Activated CD4-positive, alpha-beta T cell treated with anti-CD3 and anti-CD28 coated beads, Interleukin-2, amount 50 U/mL, for 1 hour (primary cell): ENCODE data around the gene KREMEN1.
A peak's percentile ranks its signal among the peaks of the same experiment; 100 is the strongest.

ENCODE experiments used
- DNase-seq: peaks from one replicate; pipeline ENCODE4 v3.0.0-alpha.2; 2020

KREMEN1 gene

DNA sequence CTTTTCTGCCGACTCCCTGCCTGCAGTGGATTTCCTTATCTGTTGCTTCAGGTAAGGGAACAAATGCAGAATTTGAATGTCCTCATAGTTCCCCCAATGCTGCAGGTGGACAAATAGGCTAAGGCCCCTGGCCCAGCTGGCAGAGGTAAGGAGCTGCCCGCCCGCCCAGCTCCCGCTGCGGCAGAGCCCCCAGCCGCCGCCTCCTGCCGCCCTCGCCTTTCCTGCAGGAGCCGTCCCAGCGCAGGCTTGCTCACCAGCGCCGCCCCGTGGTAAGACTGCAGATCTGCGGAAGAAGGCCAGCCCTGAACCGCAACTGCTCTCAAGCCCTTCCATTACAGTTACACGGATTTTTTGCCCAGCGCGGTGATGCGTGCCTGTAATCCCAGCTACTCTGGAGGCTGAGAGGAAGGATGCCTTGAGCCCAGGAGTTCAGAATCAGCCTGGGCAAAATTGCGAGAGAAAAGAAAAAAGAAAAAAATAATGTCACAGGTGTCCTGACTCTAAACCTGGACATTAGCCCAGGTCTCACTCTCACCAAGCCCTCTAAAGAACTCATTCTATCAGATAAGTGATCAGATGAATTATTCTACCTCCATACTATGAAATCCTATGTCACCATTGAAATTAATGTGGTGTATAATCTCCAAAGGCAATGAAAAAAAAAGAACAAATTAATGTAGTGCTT lies 81.7 kb downstream of the KREMEN1 start:
- peak; percentile 59 for DNase-seq

DNA sequence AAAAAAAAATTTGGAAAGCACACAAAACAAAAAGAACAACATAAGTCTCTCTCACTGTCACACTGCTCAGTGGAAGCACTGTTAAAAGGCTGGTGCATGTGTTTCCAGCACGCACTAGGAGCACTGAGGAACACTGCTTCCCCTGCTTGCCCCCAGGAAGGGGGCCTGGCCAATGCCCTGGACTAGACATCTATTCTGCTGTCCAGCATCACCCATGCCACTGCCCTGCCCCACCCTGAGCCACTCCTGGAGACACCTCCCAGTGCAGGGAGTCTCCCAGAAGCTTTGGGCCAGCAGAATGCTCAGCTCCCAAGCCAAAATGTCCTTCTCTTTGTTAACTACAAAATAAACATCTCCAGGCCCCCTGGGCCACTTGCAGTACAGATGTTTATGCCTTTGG lies 83.1 kb downstream of the KREMEN1 start:
- no peak for DNase-seq

DNA sequence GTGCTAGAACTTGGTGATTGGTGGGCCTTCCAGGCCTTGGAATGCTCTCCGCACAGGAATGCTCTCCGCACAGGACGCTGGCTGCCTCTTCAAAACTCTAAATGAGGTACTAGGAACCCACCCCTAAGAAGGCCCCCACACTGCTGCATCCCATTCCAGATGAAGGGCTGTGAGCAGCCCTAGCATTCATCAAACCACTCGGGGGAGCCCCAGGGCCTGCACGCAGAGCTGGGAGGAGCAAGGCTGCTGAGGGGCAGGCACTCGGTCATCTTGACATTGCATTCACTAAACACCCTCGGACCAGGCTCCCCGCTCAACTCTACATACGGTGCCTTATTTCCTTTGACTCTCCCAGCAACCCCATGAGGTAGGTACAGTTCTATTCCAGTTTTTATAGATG lies 83.7 kb downstream of the KREMEN1 start:
- no peak for DNase-seq

DNA sequence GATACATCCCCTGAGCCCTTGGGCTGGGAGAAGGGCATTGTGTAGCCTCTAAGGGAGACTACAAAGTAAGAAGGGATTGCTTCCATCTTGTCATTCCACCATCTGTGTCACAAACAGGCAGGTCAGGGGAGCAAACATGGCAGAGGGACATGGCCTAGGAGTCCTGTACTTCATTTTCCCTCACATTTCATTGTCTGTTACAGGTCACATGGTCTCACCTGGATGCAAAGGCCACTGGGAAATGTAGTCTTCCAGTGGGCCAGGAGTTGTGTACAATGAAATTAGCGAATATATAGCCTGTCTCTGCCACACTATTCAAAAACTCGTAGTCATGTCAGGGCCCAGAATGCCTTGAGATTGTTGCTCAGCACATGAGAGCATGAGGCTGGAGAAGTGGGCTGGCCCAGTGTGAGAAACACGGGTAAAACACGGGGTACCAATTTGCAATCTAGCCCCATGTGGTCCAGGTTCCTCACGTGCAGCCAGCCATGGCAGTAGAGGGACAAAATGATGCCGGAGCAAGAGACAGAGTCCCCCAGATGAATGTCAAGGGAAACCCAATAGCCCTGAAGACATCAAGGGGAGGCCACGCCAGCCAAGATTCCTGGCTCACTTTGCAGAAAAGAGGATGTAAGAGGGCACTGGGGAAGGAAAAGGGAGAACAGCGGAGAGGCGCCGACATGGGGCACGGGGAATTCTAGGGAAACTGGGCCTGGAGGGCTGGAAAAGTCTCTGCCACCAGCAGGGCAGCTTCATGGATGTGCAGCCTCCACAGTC lies 85.1 kb downstream of the KREMEN1 start:
- DNase-seq: no peak

DNA sequence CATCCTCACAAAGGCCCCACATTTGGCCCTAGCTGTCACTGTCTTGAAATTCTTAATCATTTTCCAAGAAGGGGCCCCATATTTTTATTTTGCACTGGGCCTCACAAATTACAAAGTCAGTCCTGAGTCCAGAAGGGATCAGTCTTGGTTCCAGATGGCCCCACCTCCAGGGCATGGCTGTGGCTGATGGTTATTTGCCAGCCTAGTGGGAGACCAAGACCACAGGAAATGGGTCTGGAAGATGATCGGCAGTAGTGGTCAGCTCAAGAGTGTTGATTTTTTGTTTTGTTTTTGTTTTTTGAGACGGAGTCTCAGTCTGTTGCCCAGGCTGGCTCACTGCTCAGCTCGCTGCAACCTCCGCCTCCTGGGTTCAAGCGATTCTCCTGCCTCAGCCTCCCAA lies 85.7 kb downstream of the KREMEN1 start:
- no peak for DNase-seq

DNA sequence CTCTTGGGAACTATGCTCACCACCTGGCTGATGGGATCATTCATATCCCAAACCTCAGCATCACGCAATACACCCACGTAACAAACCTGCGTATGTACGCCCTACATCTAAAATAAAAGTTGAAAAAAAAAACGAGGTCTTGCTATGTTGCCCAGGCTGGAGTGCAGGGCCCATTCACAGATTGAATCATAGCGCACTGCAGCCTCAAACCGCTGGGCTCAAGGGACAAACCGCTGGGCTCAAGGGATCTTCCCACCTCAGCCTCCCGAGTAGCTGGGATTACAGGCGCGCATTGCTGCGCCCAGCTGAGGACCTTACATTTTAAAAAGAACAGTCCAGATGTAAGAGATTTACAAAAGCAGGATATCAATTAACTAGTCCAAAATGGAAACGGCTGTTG lies 91.0 kb downstream of the KREMEN1 start:
- DNase-seq: no peak

DNA sequence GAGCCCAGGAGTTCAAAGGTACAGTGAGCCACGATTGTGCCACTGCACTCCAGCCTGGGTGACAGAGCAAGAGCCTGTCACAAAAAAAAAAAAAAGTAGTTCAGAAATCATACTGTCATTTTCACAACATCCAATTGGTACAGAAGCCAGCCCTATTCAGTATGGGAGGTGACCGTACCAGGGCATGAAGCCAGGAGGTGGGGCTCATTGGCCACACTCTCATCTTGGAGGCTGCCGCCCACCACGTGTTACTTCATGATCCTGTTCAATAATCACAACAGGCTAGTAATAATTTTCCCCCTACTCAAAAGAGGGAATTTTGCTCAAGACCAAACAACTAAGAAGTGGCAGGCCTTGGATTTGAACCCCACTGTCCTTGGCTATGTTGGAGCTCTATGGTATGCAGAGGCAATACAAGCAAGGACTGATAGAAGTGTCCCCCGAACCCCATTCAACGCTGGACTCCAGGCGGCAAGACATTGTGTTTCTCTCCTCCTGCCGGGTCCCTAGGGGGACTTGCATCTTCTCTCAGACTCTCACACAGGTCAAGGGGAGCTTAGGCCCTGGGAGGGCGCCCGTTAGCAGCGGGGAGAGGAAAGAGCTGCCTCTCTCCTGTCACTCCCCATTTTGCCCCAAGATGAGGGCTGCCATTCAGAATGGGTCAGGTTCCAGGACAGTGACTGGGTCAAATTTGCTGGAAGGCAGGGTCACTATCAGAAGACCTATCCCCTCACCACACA lies 92.7 kb downstream of the KREMEN1 start:
- no peak for DNase-seq

DNA sequence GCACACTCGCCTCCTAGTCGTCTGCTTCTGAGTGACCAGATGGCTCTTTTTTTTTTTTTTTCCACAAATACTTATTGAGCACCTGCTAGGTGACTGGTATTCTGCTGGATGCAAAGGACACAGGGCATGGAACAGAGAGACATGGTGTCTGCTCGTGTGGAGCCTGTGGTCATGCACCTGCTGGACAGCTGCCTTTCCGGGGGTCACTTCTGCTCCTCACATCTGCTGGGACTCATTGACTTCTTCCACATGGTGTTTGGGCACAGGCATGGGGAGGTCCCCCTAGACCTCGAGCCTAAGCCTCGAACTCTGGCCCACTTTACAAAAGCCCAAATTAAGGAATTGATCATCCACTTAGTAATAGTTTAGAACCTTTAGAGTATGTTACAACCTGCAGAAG lies 93.3 kb downstream of the KREMEN1 start:
- DNase-seq: no peak

DNA sequence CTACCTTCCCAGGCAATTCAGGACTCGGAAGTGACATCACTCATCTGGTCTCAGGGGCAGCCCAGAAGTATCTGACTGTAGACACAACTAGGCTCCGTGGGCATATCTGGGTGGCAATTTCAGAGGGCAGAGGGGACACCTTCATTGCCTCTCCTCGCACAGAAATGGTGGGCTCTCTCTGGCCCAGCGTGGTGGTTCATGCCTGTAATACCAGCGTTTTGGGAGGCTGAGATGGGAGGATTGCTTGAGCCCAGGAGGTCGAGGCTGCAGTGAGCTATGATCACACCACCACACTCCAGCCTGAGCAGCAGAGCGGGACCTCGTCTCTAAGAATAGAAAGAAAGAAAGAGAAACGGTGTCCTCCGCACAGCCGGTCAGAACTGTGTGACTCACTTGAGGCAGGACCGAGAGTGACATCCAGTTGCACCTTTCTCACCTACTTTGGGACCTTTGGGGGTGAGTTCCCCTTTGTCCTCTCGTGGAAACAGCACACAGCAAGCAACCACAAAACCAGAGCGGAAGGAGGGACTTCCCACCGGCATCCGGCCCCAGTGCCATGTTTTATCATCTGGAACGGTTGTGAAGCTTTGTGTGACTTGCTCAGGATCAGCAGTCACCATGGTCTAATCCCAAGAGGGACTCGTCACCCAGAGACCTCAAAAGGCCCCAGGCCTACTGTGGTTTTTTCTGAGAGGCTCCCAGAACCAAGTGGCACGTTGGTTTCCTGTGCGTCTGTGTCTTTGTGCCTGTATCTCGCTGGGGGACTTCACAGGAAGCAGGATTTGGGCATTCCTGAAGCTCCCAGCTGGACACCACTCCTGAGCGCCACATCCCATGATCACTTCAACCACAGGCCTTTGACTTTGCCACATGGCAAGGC lies 94.4 kb downstream of the KREMEN1 start:
- DNase-seq: peak; percentile 2

DNA sequence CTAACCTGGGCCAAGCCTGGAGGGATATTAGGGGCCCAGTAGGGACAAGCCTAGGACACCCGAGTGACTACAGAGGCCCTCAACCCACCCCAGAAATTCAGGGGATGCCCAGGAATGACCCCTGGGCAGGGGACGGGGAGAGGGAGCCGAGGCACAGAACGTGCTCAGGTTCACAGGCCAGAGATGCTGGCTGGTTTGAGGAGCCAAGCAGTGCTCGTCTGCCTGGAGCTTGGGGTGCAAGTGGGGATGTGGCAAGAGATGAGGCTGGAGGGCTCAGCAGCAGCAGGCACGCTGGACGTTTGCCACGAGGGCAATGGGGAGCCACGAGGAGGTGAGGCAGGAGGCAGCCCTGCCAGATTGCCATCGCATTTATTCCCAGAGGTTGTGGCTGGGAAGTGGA lies 98.9 kb downstream of the KREMEN1 start:
- no peak for DNase-seq

DNA sequence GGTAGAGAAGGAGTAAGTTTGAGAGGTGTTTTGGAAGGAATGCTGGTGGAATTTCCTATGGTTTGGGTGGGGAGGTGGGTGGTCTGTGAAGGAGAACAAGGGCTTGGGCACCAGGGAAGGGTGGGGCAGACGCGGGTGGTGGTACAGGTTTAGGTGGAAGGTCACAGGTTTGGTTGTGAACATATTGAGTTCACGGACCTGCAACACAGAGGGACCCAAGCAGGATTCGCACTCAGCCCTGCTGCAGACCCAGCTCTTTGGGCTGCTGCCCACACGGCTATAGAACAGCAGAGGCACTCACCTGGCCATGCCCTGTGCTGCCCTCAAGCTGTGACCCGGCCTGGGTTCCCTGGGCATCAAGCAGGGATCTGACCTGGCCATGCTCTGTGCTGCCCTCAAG lies 99.4 kb downstream of the KREMEN1 start:
- DNase-seq: no peak

DNA sequence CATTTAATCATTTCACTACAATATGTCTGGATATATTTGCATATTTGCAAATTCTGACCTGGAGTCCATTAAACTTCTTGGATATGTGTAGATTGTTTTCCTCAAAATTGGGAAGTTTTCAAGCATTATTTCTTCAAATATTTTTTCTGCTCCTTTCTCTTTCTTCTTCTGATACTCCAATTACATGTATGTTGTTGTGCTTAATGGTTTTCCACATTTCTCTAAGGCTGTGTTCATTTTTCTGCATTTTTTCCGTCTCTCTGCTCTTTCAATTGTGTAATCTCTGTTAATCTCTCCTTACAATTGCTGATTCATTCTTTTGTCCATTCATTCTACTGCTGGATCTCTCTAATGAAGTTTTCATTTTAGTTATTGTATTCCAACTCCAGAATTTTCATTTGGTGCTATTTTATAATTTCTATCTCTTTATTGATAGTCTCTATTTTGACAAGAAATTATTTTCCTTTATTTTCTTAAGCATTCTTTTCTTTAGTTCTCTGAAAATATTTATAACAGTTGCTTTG lies 102.5 kb downstream of the KREMEN1 start:
- DNase-seq: no peak

DNA sequence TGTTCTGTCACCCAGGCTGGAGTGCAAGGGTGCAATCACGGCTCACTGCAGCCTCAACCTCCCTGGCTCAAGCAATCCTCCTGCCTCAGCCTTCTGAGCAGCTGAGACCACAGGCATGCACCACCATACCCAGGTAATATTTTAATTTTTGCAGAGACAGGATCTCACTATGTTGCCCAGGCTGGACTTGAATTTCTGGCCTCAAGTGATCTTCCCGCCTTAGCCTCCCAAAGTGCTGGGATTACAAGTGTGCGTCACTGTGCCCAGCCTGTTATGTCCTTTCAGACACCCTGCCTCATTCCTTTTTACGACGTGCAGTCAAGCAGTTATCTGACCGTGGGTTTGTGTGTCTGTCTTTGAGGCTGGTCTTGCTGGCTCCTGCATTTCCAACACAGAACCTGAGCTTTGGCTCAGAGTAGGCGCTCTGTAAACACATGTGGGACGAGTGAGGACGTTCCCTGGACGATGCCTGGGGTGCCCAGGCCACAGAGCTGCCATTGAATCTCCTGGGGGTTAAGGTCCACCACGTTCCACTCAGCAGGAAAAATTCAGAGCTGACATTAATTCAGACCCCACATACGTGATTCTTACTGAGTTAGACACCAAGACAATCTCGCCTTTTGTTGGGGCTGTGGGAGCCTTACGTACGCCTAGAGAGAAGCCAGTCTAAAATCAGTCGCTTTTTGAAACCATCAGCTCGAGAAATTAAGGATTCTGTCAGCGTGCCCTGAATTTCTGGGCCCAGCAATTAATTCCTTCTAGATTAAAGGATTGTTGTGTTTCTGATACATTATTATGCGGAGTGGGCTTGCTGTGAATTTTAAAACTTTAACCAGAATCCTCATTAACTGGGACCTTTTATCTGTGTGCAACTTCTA lies 111.4 kb downstream of the KREMEN1 start:
- no peak for DNase-seq

DNA sequence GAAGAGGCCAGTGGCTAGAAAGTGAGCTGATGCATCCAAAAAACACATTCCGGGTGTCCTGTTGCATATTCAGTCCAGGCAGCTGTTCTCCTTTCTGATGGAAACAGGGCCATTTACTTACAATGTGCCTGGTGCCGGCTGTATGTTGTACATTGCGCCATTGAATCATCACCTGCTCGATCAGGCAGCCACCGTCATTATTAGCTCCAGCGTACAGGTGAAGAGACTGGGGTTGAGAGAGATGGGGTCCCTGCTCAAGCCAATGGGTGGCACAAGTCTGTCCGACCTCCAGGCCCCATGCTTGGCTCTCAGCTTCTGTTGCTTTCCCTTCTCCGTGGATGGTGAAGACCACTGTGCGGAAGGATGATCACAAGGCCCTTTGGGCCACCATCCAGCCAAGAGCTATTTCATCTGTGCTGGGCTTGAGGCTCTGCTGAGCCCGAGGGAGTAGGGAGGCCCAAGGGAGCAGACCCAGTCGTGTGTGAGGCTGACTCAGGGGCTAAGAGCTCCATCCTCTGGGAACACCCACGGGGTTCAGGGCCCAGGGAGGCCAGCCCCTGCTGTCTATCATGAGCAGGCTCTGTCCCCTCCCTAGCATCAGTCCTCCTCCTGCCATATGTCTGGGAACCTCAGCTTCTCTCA lies 112.1 kb downstream of the KREMEN1 start:
- no peak for DNase-seq

DNA sequence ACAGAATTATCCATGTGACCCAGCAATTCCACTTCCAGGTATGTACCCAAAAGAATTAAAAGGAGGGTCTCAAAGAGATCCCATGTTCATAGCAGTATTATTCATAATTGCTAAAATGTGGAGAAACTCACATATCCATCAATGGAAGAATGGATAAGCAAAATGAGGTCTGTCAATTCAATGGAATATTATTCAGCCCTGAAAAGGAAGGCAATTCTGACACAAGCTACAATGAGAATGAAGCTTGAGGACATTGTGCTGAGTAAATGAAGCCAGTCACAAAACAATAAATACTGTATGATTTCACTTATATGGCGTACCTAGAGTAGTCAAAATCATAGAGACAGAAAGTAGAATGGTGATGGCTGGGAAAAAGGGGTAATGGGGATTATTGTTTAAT lies 113.5 kb downstream of the KREMEN1 start:
- DNase-seq: no peak

DNA sequence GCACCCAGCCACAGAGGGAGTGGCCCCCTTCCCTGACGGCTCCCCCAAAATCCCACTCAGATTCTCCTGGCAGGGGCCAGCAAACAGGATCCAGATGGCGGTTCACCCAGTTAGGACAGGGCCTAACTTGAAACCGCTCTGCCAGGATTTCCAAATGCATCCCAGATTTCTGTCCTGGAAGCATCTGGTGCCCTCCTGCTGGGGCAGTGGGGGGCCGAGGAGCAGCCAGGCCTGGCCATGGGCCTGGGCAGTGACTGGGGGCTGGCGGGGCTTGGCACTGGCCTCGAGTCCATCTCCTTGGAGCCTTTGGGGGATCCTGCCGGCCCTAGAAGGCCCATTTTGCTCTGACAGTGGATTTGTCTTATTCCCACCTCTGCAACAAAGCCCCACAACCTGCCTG lies 115.0 kb downstream of the KREMEN1 start:
- DNase-seq: no peak

DNA sequence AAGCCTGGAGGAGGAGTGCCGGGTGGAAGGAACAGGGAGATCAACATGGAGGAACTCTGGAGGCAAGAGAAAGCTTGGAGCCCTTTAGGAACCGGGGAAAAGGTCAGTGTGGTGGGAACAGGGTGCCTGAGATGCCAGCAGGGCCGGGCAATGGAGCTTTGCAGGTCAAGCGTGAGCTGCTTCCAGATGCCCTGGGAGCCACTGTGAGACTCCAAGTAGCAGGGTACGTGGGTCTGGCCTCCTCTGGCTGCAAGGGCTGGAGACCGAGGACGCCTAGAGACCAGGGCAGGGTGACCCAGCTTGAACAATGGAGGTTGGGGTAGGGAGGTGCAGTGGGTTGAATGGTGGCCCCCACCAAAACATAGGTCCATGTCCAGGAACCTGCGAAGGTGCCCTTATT lies 117.2 kb downstream of the KREMEN1 start:
- no peak for DNase-seq

DNA sequence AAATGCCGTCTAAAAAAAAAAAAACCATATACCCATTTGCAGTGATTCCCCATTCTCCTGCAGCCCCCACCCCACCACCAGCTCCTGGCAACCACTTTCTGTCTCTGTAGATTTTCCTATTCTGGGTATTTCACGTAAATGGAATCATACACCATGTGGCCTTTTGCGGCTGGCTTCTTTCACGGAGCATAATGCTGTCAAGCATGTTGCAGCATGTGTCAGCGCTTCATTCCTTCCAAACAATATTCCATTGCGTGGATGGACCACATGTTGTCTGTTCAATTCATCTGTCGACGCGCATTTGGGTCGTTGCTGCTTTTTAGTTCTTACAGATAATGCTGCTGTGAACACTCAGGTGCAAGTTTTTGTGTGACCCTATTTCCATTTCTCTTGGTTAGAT lies 118.1 kb downstream of the KREMEN1 start:
- DNase-seq: no peak

DNA sequence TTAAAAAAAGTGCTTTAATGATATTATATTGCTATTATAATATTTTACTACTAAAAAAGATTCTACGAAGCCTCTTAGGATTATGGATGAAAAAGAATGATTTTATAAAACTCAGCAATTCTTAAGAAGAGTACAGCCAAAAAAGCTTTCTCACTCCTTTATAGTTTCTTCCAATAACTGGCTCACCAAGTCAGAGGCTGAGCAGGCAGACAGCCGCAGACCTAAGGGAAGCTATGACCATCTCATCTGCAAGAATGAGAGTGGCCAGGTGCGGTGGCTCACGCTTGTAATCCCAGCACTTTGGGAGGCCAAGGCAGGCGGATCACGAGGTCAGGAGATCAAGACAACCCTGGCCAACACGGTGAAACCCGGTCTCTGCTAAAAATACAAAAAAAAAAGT lies 120.2 kb downstream of the KREMEN1 start:
- no peak for DNase-seq

DNA sequence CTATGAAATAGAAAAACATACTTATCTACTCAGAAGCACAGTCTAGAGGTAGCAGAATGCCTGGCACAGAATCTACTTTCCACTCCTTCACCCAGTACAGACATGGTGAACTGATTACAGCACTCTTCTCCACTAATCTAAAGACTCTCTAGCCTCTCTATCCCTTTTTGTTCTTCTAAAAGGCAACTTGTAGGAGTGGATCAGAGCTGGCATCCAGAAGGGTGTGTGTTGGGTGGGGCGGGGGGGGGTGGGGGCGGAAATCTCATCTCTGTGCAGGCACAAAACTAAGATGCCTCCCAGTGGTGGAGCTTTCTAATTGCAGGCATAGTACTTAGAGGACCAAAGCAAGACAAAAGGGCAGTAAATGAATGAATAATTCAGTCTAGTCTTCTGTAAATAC lies 121.3 kb downstream of the KREMEN1 start:
- DNase-seq: no peak
